Erythroblast (primary cell): ENCODE results near the gene TUBAL3.

Experiments used
- DNase-seq, 2 experiments: peaks; one replicate each; lab custom pipeline; 2025; lab: John Stamatoyannopoulos, UW
- GATA1 ChIP-seq: IDR thresholded peaks from 2 replicates; pipeline ENCODE4 v1.6.1; 2011; ENCODE audit warnings: low read depth, mild to moderate bottlenecking, control low read depth, low read length, moderate library complexity
- POLR2A ChIP-seq: IDR thresholded peaks from 2 replicates; pipeline ENCODE4 v1.6.1; 2011; ENCODE audit warnings: mild to moderate bottlenecking, low read length

Gene TUBAL3

GRCh38 chr10:5355594-5356301, 48.9 kb downstream of the TUBAL3 start:
- no peak for DNase-seq
- TF ChIP-seq GATA1 (no peak), POLR2A (no peak)

DNA sequence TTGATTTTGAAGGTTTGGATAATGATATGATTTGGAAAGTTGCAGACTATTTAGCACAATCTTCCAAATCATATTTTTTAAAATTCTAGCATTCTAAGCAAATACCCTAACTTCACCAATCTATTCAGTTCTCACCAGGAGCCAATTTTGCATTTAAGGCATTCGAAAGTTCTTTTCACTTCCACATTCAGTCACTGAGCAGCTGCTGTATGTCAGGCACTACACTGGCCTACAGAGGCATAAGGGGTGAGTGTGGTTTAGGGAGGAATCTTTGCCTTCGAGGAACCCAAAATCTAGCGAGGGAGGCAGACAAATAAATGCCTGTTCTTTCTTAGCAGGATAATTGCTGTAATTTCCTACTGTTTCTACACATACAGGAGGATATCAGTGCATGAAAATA, 50.6 kb downstream of the TUBAL3 start:
- no peak for TF ChIP-seq GATA1
- no peak for TF ChIP-seq POLR2A
- DNase-seq: no peak

- TF ChIP-seq GATA1: no peak
- no peak for TF ChIP-seq POLR2A
- no peak for DNase-seq
These were observed 55.3 kb downstream of the TUBAL3 start for GRCh38 chr10:5349362-5349761.

DNA sequence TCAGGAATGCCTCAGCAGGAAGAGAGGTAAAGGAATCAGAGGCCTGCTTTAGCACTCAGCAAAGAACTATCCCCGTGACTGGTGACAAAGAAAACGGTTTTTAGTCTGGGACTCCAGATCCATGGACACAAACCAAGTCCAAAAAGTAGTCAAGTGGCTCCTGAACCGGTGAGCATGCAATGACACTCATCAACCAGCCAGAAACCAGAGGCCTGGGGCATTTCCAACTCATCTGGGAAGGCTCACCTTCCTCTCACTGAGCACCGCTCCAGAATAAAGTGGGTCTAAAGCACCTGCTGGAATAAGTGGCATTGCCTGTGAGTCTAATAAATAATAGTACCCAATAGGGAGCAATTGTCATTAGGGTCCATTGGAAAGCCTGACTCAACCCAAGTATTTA, 57.7 kb downstream of the TUBAL3 start:
- TF ChIP-seq POLR2A: no peak
- TF ChIP-seq GATA1: no peak
- DNase-seq: no peak

GRCh38 chr10:5344746-5345145, 59.9 kb downstream of the TUBAL3 start:
- DNase-seq: no peak
- TF ChIP-seq POLR2A (no peak), GATA1 (no peak)

DNA sequence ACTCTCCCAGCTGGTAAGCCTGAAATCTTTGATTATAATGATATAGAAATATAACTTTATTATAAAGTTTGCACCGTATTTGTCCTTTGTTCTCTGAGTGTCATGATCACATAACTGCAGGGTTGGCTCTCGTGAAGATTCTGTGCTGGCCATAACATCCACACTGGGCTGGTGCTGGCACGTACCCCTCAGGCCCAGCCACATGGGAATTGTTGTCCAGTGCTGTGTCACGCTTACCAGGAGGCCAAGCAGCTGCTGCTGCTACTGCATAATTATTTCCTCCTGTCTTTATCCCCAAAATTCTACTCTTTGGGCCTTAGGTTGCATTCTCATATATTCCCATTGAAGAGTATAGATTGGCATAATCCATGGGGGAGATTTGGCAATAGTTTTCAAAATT, 60.6 kb downstream of the TUBAL3 start:
- TF ChIP-seq GATA1 (no peak), POLR2A (no peak)
- no peak for DNase-seq

DNA sequence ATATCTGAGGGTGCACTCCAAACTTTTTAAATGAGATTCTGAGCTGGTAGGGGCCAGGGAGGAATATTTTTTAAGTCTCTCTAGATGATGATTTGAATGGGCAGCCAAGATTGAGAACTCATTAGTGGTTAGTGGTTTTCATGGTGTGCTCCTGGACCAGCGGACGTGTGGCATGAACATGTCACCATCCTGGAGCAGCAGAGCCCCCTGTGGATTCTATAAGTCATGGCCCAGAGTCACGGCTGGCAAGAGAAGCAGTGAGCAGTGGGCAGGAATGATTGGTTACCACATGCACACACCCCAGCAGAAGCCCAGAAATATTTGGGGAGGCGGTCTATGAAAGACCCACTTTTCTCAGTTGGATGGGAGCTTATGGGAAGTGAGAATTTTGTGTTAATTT, 61.1 kb downstream of the TUBAL3 start:
- TF ChIP-seq GATA1: no peak
- DNase-seq: no peak
